Esophagus squamous epithelium (tissue), 5 donors: Measurements from ENCODE around the gene PROKR2. TPM values are rescaled to one million over a fixed set of nuclear protein-coding genes. Genes with fewer than 3 reads are reported as not detected.

Experiments
- DNase-seq: peaks from one replicate; lab custom pipeline; 2025; lab: John Stamatoyannopoulos, UW
- H3K27ac ChIP-seq, 4 donors: fragments of 200-600 bp; sonication (generic); one replicate each; pipeline ENCODE4 v1.5.1; 2016 to 2019; ENCODE audit warnings: mild to moderate bottlenecking in 1 of 4
- H3K27me3 ChIP-seq, 4 donors: fragments of 200-600 bp; sonication (generic); 1 replicate in 3 of 4; 2 replicates in 1 of 4; pipeline versions ENCODE4 v1.5.1 to v1.6.0; 2017 to 2021; ENCODE audit warnings: antibody characterized with exemption in 1 of 4
- H3K36me3 ChIP-seq, 3 donors: fragments of 200-600 bp; sonication (generic); one replicate each; pipeline ENCODE4 v1.5.1; 2016 to 2019
- H3K4me1 ChIP-seq, 3 donors: fragments of 200-600 bp; sonication (generic); one replicate each; pipeline ENCODE4 v1.5.1; 2017 to 2019
- H3K4me3 ChIP-seq, 4 donors: fragments of 200-600 bp; sonication (generic); 1 replicate in 3 of 4; 2 replicates in 1 of 4; pipeline ENCODE4 v1.5.1; 2016 to 2019; ENCODE audit warnings: mild to moderate bottlenecking in 2 of 4, moderate library complexity in 1 of 4
- H3K9me3 ChIP-seq, 3 donors: fragments of 200-600 bp; sonication (generic); one replicate each; pipeline ENCODE4 v1.5.1; 2016 to 2019
- CTCF ChIP-seq, 6 experiments: fragments of 450-650 bp in 4 of 6; fragments of 200-600 bp in 2 of 6; sonication (generic) in 2 of 6; IDR thresholded peaks; one replicate each; pipeline ENCODE4 v1.5.1; 2016 to 2019; ENCODE audit warnings: antibody characterized with exemption in 6 of 6, mild to moderate bottlenecking in 4 of 6, moderate library complexity in 4 of 6
- POLR2A ChIP-seq, 4 donors: fragments of 450-650 bp; IDR thresholded peaks; one replicate each; pipeline ENCODE4 v1.6.1; 2017; ENCODE audit warnings: antibody characterized with exemption in 4 of 4, mild to moderate bottlenecking in 4 of 4, moderate library complexity in 3 of 4
- WGBS, 2 donors: methylation state at CpG; one replicate each; pipeline ENCODE4 v1.1.5; 2018; 5-methylcytosine and 5-hydroxymethylcytosine counted together
- intact Hi-C: fragments of 100-400 bp; cut with DNase I; formaldehyde crosslinking; loops from one replicate; pipeline ENCODE4 v1.15.0; 2022
- total RNA-seq, 4 donors: library from RNA; depleted of rRNA; stranded (reverse); fragments of >200 nt; gene quantifications; one replicate each; pipeline ENCODE4 v1.1.0, GENCODE V29; 2016
- donor health status: DM: yes; HTN: yes; CAD: no.

PROKR2 gene
- total RNA-seq, 4 donors from 2014 or later = not detected

GRCh38 chr20:5361176-5361575, 44.4 kb upstream of the PROKR2 start:
- TF ChIP-seq CTCF (IDR thresholded peaks at IDR 0.05) (no peak), POLR2A (IDR thresholded peaks at IDR 0.05) (no peak)
- Histone ChIP-seq H3K27me3 (no peaks in the 10 kb centered on the region), H3K27ac (no peak overlapping the region), H3K9me3 (no peaks in the 10 kb centered on the region), H3K36me3 (no peaks in the 10 kb centered on the region), H3K4me1 (no peaks in the 10 kb centered on the region), H3K4me3 (no peak overlapping the region)
- 37 to 53% methylated on average over 4 of the region's 4 CpGs for WGBS, 2 donors
- intact Hi-C loops = no loop called here
- DNase-seq = no peak

- no peak for DNase-seq
- Histone ChIP-seq H3K27ac (no peak overlapping the region), H3K36me3 (no peaks in the 10 kb centered on the region), H3K27me3 (no peaks in the 10 kb centered on the region), H3K4me3 (no peak overlapping the region), H3K4me1 (no peaks in the 10 kb centered on the region), H3K9me3 (no peaks in the 10 kb centered on the region)
- intact Hi-C loops = no loop called here
- WGBS, 2 donors = 55 to 69% methylated on average over 2 of the region's 2 CpGs
- TF ChIP-seq CTCF (IDR thresholded peaks at IDR 0.05) (no peak), POLR2A (IDR thresholded peaks at IDR 0.05) (no peak)
These were observed 41.2 kb upstream of the PROKR2 start for GRCh38 chr20:5357946-5358345.

- no peaks in the 10 kb centered on the region for H3K36me3 ChIP-seq
- H3K4me1 ChIP-seq = no peaks in the 10 kb centered on the region
- no peak overlapping the region for H3K4me3 ChIP-seq
- no peak overlapping the region for H3K27ac ChIP-seq
- H3K27me3 ChIP-seq = no peaks in the 10 kb centered on the region
- TF ChIP-seq CTCF (IDR thresholded peaks at IDR 0.05) = no peak
- TF ChIP-seq POLR2A (IDR thresholded peaks at IDR 0.05) = no peak
- no peaks in the 10 kb centered on the region for H3K9me3 ChIP-seq
- intact Hi-C loops = no loop called here
- 68 to 69% methylated on average over 4 of the region's 4 CpGs for WGBS, 2 donors
- DNase-seq = no peak
These were observed 40.2 kb upstream of the PROKR2 start for GRCh38 chr20:5356941-5357340.

DNA sequence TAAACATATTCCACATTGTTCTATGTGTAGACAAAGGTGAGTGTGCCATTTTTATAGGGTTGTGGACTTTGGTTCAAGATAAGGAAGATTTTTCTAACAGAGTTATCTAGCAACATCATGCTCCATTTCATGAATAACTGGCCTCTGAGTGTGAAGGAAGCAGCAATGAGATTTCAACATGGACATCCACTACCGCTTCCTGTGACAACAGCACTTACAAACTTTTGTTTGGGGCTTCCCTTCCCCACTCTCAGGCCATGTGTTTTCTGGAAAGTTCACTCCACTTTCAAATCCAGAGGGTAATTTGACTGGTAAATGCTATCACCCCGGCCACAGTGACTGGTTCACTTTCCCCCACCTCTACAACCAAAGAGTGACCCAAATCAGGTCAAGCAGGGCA, 38.1 kb upstream of the PROKR2 start:
- no peak for TF ChIP-seq POLR2A (IDR thresholded peaks at IDR 0.05)
- no peak for TF ChIP-seq CTCF (IDR thresholded peaks at IDR 0.05)
- Histone ChIP-seq H3K4me3 (no peak overlapping the region), H3K9me3 (no peaks in the 10 kb centered on the region), H3K27me3 (no peaks in the 10 kb centered on the region), H3K36me3 (no peaks in the 10 kb centered on the region), H3K27ac (no peak overlapping the region), H3K4me1 (no peaks in the 10 kb centered on the region)
- WGBS, 2 donors = 75 to 81% methylated on average over 2 of the region's 2 CpGs
- no peak for DNase-seq
- intact Hi-C loops = no loop called here

DNA sequence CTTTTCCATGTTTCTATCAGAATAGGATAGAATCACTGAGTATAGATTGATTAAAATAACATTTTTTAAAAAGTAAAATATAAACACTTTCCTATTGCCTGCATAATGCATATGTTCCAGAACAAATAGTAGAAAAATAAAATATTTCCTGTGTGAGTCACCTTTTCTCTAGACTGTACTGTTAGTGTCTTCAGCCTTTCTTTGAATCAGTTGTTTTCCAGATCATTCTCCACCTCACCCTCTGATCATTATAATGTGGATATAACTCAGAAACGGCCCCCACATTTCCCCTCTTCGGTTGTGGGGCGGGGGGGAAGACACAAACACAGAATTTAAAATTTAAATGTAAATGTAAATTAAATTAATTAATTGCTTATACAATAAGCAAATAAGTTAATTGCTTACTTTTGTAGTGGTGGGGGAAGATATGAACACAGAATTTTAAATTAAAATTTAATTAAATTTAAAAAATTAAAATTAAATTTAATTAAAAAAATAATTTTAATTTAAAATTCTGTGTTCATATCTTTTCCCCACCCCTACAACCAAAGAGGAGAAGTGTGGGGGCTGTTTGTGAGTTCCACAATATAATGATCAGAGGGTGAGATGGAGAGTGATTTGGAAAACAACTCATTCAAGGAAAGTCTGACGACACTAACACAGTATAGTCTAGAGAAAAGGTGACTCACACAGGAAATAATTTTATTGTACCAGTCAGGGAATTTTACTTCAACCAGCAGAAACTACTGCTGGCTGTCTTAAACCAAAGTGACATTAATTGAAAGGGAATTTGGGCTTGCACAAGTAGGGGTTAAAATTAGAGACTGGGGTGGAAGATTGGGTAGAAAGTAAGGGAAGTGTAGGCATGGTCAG, 37.1 kb upstream of the PROKR2 start:
- Histone ChIP-seq H3K27me3 (no peaks in the 10 kb centered on the region), H3K4me3 (no peak overlapping the region), H3K36me3 (no peaks in the 10 kb centered on the region), H3K4me1 (no peaks in the 10 kb centered on the region), H3K9me3 (no peaks in the 10 kb centered on the region), H3K27ac (no peak overlapping the region)
- 55 to 61% methylated on average over 4 of the region's 4 CpGs for WGBS, 2 donors
- intact Hi-C loops = no loop called here
- no peak for DNase-seq
- no peak for TF ChIP-seq POLR2A (IDR thresholded peaks at IDR 0.05)
